DMS79 treated with DMSO at 0.1 percent for 48 hours (cell line): ENCODE measurements around the gene KRTAP10-6.
"Not testable (repeated sequence)": the region's sequence is repeated elsewhere in the genome, so short reads cannot be mapped to it uniquely, and the experiment has no call there.

Experiments used
- DNase-seq: peaks from one replicate; lab custom pipeline; 2025; lab: John Stamatoyannopoulos, UW

Gene KRTAP10-6

GRCh38 chr21:44557491-44558328, 34.6 kb downstream of the KRTAP10-6 start:
- DNase-seq: no peak

DNA sequence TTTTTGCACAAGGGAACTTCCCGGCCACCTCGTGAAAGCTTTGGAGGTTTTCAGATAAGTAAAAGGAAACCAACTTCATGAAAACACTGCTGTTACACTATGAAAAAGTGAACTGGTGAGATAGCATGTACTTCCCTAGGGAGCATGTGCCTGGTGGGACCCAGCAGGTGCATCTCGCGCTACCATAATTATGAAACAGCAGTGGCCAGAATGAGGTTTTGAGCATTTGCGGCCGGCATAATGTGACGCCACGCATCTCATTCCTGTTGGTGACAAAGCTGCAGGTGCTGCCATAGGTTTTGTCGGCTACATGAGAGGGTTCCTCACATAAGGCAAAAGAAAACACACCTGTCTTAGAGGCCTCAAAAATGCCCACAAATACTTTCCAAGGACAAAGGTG, 35.4 kb downstream of the KRTAP10-6 start:
- no peak for DNase-seq

GRCh38 chr21:44555200-44555875, 37.0 kb downstream of the KRTAP10-6 start:
- no peak for DNase-seq

GRCh38 chr21:44552681-44553080, 39.6 kb downstream of the KRTAP10-6 start:
- DNase-seq: no peak

DNA sequence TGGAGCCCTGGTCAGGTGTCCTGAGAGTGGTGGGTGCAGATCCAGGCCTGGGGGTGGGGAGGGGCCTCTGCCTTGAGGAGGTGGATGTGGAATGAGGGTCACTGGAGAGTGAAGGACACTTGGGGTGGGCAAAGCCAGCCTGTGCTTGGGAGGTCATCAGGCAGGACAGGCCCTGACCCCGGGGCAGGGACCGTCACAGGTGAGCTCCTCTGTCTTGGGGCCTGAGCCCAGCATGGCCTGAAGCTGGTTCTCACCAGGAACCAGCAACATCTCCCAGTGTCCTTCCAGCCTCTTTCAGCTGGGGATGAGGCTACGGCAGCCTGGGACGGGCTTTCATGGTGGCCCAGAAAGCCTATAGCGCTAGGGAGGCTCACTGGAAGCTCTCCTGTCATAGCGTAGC, 40.2 kb downstream of the KRTAP10-6 start:
- DNase-seq: no peak

- DNase-seq: no peak
These were observed 40.9 kb downstream of the KRTAP10-6 start, which contains the start of gene KRTAP10-2 for GRCh38 chr21:44551340-44551961. TSS of gene KRTAP10-2 (minus strand) at chr21:44551505. CDS start at chr21:44551458, 47 bp downstream.

DNA sequence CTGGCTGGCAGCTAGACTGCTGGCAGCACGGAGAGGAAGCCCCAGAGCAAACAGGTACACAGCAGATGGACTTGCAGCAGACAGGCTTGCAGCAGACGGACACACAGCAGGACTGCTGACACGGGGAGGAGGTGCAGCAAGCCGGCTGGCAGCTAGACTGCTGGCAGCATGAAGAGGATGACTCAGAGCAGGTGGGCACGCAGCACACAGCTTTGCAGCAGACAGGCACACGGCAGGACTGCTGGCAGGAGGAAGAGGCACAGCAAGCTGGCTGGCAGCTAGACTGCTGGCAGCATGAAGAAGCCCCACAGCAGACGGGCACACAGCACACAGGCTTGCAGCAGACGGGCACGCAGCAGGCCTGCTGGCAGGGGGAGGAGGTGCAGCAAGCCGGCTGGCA, 41.5 kb downstream of the KRTAP10-6 start:
- no peak for DNase-seq

- DNase-seq: not testable (repeated sequence)
These were observed 42.0 kb downstream of the KRTAP10-6 start for GRCh38 chr21:44550285-44550684.

DNA sequence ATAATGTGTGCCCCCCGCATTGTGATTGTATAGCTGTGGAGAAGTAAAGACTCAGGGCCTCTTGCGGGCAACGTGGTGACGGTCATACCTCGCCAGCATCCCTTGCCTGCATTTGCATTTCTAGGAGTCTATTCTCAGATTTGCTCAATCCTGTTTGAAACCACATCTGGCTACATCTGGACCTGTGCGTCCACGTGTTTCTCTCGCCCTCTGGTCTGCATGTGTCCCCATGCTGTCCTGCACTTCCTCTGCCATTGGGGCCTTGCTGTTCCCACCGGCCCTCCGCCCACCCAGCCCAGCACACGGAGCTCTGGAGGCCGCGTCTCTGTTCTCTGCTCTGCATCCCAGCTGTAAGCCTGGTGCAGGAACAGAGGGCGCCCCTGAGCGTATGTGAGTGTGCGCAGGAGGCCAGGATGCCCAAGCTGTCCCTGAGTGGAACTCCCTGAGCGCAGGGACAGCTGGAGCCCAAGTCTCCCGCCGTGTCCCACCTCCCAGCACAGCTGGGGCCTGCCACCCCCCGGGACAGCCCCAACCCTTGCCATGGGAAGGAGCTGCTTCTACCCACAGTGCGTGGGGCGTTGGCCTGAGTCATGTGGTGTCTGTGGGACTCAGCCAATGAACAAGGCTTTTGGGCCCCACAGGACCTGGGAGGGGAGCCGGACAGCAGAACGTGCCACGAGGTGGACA, 42.6 kb downstream of the KRTAP10-6 start:
- no peak for DNase-seq

- DNase-seq: no peak
These were observed 43.4 kb downstream of the KRTAP10-6 start for GRCh38 chr21:44548922-44549321.

DNA sequence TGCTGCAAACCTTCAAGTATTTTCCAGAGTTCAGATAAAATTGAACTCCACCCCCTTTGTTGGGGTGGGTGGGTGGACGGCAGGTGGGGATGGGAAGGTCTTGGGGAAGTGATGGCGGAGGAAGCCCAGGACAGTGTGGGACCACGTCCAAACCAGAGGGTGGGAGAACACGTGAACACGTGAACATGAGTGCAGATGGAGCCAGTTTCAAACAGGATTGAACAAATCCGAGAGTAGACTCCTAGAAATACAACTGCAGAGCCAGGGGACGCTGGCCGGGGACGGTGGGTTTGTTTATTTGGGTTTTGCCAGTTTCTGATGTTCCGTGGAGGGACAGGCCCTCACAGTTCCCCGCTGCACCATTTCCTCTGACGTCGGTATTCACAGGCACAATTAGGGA, 43.9 kb downstream of the KRTAP10-6 start:
- DNase-seq: no peak

DNA sequence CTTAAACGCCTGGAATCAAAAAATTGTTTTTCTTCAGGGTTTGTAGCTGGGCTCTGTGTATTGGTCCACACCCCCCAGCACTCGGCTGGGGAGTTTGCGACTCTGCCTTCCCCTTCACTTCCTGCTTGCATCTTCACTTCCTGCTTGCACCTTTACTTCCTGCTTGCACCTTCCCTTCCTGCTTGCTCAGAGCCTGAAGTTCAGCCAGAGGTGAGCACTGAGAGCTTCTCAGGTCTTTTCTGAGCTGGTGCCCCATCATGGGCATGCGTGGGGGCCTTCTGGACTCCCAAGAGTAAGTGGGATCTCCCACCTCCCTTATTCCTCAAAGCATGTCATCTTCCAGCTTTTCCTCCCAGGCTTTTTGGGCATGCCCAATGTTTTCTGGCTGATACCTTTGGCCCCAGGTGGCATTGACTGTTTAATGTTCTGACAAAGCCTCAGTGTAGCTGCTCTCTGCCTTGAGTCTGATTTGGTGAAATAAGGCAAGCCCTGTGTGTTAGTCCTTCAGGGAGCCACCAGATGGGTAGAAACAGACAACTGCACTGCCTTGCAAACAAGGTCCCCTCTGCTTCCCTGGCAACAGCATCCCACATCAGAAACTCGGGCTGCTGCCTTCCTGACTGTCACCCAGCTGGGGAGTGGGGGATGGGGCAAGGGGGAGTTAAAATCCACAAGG, 44.5 kb downstream of the KRTAP10-6 start:
- DNase-seq: no peak

- no peak for DNase-seq
These were observed 47.7 kb downstream of the KRTAP10-6 start for GRCh38 chr21:44544566-44544965.

GRCh38 chr21:44542716-44543115, 49.6 kb downstream of the KRTAP10-6 start:
- no peak for DNase-seq
